ENCODE measurements around the gene APCDD1L.
"Not testable (repeated sequence)": the region's sequence is repeated elsewhere in the genome, so short reads cannot be mapped to it uniquely, and the experiment has no call there.

Gene APCDD1L

GRCh38 chr20:58545565-58546415 is 30.6 kb upstream of the APCDD1L start:
- no peak for DNase-seq (ENCODE audit: low spot score)

GRCh38 chr20:58544891-58545290 is 29.7 kb upstream of the APCDD1L start:
- DNase-seq (ENCODE audit: low spot score), result no peak

GRCh38 chr20:58544286-58544685 is 29.1 kb upstream of the APCDD1L start:
- DNase-seq (ENCODE audit: low spot score), result no peak

GRCh38 chr20:58543274-58543673 is 28.1 kb upstream of the APCDD1L start:
- DNase-seq (ENCODE audit: low spot score), result no peak

- no peak for DNase-seq (ENCODE audit: low spot score)
These were observed 27.4 kb upstream of the APCDD1L start for GRCh38 chr20:58542411-58543095.

GRCh38 chr20:58542034-58542410 is 26.8 kb upstream of the APCDD1L start:
- not testable (repeated sequence) for DNase-seq (ENCODE audit: low spot score)

GRCh38 chr20:58538752-58539151 is 23.6 kb upstream of the APCDD1L start:
- DNase-seq (ENCODE audit: low spot score), result no peak

- no peak for DNase-seq (ENCODE audit: low spot score)
These were observed 22.6 kb upstream of the APCDD1L start for GRCh38 chr20:58537831-58538230.

GRCh38 chr20:58536289-58536688 is 21.1 kb upstream of the APCDD1L start:
- DNase-seq (ENCODE audit: low spot score), result no peak

- DNase-seq (ENCODE audit: low spot score), result no peak
These were observed 16.5 kb upstream of the APCDD1L start for GRCh38 chr20:58531657-58532056.

- no peak for DNase-seq (ENCODE audit: low spot score)
These were observed 15.9 kb upstream of the APCDD1L start for GRCh38 chr20:58531063-58531462.

- no peak for DNase-seq (ENCODE audit: low spot score)
These were observed 13.2 kb upstream of the APCDD1L start for GRCh38 chr20:58528412-58528811.

GRCh38 chr20:58526411-58526810 is 11.2 kb upstream of the APCDD1L start:
- no peak for DNase-seq (ENCODE audit: low spot score)

- DNase-seq (ENCODE audit: low spot score), result peak; percentile 74
These were observed 9.6 kb upstream of the APCDD1L start for GRCh38 chr20:58524814-58525213.

- DNase-seq (ENCODE audit: low spot score), result peak; percentile 76
These were observed 8.7 kb upstream of the APCDD1L start for GRCh38 chr20:58523971-58524315.

- no peak for DNase-seq (ENCODE audit: low spot score)
These were observed 8.1 kb upstream of the APCDD1L start for GRCh38 chr20:58523072-58523970.

- DNase-seq (ENCODE audit: low spot score), result no peak
These were observed 7.5 kb upstream of the APCDD1L start for GRCh38 chr20:58522666-58523065.

GRCh38 chr20:58521763-58522162 is 6.6 kb upstream of the APCDD1L start:
- DNase-seq (ENCODE audit: low spot score), result no peak

- DNase-seq (ENCODE audit: low spot score), result no peak
These were observed 4.9 kb upstream of the APCDD1L start for GRCh38 chr20:58519940-58520712.

- DNase-seq (ENCODE audit: low spot score), result no peak
These were observed 3.8 kb upstream of the APCDD1L start for GRCh38 chr20:58518896-58519593.

- no peak for DNase-seq (ENCODE audit: low spot score)
These were observed 3.2 kb upstream of the APCDD1L start for GRCh38 chr20:58518387-58518786.

Measured in AG08395 (cell line).